HG03064 (cell line): ENCODE measurements around the gene SMC4.
A peak's percentile ranks its signal among the peaks of the same experiment; 100 is the strongest.

Experiments
- ATAC-seq: cut with Tn5 transposase; IDR thresholded peaks from one replicate; pipeline ENCODE4 v1.9.1; 2021; ENCODE audit warnings: low read depth; ENCODE audit not compliant: unreplicated experiment

Gene SMC4

DNA sequence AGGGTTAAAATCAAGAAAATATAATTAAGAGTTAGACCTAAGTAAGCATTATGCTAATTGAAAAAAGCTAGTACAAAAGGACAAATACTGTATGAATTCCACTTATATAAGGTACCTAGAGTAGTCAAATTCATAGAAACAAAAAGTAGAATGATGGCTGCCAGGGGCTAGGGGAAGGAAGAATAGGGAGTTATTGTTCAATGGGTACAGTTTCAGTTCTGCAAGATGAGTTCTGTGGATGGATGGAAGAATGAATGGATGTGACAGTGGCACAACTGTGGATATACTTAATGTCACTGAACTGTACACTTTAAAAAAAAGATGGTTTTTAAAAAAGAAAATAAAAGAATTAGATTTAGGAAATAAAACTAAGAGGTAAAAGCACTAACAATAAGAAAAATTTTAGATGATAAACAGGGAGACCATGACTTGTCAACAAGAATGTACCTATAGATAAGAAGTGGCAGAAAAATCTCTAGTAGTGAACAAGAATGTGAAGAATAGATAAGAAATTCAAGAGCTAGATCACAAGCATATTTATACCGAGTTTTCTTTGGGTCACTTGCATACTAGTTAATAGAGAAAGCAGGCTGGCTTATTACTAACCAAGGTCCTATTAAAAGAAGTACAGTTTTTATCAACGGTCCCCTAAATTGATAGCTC is 6.0 kb upstream of the SMC4 start:
- ATAC-seq: no peak

DNA sequence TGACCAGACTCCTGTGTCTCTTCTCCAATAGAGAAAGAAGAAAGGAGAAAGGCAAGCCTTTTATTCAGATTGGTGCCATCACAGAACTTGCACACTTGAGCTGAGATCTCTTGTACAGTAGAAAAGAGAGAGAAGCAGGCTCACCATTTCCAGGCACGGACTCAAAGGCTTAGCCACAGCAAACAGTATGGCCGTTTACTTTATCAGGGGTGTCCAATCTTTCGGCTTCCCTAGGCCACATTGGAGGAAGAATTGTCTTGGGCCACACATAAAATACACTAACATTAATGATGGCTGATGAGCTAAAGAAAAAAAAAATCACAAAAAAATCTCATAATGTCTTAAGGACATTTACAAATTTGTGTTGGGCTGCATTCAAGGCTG is 5.4 kb upstream of the SMC4 start:
- ATAC-seq: no peak

DNA sequence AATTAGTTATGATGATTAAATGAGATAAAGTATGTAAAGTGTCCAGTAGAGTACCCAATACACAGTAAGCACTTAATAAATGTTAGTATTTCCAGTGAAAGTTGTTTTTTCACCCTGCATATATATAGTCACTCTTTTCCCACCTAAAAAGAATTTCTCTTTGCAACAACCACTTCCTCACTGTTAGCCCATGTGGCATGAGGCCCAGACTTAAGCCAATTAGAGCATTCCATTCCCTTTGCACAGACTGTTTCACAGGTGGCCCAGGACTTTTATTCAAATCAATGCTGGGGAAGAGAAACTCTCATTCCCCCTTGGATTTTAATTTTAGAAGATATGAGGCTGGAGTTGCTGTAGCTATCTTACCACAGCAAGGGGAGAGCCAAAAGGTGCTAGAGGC is 4.2 kb upstream of the SMC4 start:
- ATAC-seq: no peak

DNA sequence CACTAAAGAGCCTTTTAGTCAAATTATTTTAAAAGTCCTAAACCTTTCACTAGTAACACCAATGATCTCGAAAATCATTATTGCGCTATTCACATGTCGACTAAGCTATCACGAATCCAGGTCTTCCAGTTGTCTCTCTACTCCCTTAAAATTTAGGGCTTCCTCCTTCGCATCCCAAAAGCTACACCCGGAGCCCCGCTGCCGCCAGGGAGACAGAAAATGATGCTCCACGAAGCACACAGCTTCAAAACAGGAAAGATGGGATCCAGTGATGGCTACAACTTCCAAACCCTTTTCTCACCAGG is 678 bp upstream of the SMC4 start:
- peak; percentile 5 for ATAC-seq

DNA sequence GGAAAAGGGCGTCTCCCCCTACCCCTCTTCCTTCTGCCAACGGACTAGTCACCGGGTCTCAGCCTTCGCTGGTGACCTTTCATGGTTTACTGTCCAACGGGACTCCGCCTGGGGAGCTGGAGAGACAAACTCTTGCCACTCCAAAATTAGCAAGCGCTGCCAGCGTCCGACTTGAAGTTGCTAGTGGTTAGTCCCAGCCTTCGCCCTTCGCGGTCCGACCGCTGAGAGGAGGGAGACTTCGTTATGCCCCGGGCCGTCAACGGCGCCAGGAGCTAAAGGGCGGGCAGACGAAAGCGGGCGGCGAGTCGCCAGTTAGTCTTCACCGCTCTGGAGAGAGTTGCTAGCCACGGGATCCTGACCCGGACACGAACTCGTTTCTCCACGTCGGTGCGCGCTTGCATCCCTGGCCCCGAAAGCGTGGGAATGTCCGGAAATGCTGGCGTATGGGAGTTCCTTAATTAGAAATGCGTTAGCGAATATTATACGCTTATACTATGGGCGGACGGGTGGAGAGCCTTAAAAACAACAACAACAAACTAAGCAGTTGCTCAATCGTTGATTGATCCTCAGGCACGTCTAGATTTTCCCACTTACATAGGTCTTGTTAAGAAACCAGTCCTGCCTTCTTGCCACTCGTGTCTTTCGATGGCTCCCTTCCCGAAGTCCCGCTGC is 716 bp downstream of the SMC4 start:
- no peak for ATAC-seq

DNA sequence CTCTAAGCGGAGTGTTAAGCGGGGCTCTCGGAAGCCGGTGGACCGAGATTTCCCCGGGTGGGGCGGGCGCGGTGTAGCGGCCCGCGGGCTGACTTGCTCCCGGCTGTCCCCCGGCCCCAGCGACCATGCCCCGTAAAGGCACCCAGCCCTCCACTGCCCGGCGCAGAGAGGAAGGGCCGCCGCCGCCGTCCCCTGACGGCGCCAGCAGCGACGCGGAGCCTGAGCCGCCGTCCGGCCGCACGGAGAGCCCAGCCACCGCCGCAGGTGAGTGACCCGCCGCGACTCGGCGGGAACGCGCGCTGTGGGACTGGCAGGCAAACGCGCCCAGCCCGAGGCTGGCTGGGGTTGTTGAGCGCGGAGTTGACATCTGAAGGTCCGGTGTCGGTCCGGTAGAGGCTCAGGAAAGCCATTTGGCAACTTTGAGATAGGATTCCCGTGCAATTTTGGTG is 1.3 kb downstream of the SMC4 start:
- no peak for ATAC-seq

DNA sequence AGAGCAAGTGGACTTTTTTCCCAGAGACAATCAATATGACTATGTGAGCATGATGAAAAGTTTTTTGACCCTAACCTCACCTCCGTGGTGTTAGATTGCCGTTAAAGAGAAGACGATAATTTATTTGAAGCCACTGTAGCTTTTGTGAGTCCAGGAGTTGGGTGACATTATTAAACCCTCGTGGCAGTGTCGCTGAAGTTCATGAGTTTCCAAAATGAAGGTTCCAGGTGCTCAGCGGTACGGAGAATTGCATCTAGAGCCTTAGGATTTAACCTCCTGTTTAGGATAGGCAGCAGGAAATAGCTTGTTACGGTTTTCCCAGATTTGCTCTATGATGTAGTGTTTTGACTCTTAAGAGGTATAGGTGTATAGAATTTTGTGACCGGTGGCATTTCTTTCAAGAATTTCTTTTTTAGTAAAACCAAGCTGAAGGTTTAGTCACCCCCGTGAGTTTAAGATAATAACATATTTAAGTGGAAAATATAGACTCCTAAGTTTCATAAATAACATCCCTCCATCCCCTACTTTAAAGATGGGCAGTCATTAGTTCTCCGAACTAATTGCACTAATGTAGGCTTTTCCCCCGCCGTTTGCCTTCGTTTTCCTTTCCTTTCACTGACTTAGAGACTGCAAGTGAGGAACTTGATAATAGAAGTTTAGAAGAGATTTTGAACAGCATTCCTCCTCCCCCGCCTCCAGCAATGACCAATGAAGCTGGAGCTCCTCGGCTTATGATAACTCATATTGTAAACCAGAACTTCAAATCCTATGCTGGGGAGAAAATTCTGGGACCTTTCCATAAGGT is 2.0 kb downstream of the SMC4 start:
- no peak for ATAC-seq

DNA sequence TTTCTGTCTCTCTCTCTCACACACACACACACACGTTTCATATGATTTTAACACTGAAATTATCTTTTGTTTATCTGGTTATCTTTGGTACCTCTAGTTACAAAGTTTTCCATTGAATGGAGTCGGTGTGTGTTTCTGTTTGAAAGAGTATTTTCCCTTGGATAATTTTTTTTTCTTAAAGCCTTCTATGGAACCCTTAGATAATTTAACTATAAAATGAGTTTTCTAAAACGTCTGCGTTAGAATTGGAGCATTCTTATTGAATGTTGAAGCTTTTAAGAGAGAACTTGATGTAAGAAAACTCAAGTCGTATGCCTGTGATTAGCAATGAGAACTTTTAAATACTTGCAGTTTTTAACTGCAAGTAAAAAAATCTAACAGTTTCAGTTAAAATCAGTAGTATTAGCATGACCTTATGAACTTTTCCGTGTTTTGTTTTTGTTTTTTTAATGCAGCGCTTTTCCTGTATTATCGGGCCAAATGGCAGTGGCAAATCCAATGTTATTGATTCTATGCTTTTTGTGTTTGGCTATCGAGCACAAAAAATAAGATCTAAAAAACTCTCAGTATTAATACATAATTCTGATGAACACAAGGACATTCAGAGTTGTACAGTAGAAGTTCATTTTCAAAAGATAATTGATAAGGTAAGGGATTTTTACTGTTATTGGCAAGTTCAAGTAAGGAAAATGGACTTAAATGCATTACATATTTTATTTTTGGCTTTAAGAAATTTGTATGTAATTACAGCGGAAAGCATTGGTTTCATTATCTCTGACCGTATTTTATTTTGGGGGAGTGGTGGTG is 3.0 kb downstream of the SMC4 start:
- no peak for ATAC-seq

DNA sequence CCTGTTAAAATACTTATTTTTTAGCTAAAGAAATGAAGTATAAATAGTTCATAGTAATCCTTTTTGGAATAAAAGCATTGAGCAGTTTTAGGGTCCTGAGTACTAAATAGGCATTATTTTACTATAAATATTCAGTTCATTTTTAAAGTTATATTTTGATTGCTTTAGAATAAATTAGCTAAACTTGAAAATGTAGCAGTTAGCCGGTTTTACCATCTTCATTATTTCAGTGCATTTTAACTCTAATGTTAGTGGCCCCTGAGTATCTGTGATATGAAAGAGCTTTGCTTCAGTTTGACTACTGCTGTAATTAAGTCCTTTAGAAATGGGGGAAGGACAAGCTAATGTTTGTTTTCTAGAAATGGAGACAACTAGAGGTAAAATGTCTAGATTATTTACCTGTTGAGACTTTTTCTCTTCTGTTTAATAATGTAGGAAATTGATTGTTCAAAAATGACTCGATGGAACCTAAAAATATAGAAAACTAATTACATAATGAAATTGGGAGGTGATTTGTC is 3.6 kb downstream of the SMC4 start:
- ATAC-seq: no peak

DNA sequence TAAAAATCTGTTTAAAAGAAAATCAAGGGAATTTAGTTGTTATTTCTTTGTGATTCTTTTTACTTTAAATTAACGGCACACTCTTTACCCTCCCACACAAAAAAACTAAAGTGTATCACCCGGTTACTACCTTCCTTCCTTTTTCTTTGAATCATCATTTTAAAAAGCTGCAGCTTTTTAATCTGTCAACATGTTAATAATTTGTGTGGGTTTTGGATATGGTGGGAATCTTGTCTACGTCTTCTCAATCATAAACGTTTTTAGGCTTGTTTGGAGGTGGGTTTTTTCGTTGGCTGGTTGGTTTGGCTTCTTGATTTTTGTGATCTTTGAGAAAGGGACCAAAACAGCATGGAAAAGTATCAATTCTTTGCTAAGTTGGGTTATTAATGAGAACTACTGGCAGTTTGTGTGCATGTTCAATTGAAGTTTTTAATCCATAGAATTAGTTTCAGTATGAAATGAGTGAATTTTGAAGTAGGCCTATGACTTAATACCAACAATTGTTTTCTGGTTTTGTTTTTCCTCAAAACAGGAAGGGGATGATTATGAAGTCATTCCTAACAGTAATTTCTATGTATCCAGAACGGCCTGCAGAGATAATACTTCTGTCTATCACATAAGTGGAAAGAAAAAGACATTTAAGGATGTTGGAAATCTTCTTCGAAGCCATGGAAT is 4.5 kb downstream of the SMC4 start:
- no peak for ATAC-seq

DNA sequence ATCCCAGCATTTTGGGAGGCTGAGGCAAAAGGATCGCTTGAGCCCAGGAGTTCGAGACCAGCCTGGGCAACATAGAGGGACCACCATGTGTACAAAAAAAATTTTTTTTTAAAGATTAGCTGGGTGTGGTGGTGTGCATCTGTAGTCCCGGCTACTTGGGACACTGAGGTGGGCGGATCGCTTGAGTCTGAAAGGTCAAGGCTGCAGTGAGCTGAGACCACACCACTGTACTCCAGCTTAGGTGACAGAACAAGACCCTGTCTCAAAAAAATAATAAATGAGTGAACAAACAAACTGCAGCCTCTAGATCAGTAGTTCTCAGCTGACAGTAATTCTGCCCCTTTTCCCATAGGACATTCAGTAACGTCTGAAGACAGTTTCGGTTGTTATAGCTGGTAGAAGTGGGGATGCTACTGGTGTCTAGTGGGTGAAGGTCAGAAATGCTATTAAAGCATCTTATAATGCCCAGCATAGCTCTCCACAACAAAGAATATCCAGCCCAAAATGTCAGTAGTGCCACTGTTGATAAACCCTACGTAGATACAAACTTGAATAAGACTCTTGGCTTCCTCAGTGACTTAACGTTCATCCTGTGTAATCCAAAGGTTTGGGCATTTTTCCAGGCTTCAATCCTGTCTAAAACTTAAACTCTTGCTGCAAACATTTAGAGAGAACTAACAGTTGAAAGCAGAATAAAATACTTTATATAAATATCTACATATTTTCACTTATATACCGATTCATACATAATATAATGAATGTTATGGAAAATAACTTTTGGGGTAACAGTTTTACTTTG is 10.6 kb downstream of the SMC4 start:
- ATAC-seq: no peak

DNA sequence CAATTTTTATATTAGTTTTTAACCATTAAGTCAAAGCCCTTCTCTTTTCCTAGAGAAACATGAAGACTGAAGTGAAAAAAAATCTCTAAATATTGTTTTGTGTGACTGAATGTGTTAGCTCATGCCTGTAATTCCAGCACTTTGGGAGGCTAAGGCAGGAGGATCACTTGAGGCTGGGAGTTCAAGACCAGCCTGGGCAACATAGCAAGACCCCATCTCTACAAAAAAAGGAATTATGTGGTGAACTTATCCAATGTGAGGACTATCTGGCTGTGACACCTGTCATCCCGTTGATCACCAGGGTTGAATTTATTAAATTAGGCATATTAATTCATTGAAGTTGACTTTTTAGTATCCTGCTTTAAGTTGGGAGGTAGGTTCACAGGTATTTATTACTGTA is 13.0 kb downstream of the SMC4 start:
- ATAC-seq: no peak

DNA sequence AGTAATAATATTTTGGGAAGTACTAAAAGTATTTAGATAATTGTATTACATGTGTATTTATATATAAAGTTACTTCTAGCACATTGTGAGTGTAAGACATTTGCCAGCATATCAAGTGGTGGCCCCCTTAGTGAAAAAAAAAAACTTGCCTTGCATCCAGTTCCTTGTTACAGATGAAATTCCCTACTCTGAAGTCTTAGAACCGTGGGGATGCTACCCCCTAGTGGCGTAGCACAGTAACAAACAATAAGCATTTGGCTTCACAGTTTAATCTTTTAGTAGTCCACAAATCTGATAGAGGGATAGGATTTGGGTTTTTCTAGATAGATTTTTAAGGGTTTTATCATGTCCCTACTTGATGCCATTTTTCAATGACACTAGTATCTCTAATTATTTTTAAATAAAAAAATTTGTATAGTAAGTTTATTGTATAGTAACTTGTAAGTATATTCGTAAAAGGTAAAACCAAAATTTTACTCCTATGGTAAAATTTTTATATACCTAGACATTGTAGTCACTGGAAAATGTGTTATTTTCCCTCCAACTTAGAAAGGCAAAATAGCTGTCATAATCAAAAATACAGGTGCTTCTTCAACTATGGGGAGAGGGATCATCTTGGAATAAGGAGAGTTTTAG is 14.3 kb downstream of the SMC4 start:
- ATAC-seq: peak; percentile 62

DNA sequence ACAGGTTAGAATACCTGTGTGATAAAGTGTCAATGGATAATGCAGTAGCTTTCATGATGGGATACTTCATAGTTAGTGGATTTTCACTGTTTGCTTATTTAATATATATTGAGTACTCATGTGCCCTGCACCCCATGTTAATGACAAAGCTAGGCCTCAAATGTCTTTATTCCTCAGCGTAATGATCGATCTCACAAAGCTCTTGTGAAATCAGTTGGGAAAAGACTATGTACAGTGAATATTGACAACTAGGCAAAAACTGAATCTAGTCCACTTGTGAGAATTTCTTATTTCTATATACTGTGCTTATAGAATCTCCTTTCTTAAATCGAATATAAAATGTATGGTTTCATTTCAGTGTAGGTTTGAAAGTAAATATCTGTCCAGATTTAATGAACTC is 17.9 kb downstream of the SMC4 start:
- no peak for ATAC-seq

DNA sequence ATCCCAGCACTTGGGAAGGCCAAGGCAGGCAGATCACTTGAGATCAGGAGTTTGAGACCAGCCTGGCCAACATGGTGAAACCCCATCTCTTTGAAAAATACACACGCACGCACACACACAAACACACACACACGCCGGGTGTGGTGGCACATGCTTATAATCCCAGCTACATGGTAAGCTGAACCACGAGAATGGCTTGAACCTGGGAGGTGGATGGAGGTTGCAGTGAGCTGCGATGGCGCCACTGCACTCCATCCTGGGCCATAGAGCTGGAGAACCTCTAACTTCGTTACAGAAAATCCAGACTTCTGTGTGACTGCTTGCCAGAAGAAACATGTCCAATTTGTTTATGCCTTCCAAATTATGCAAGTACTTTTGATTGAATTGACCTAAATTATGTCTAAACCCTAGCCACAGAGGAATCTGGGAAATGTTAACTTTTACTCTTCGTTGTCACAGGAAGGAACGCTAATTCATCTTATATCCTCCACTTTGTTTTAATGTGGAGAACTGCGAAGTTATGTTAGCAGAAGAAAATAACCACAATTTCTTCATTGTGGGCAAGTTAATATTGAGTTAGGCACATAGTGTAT is 28.5 kb downstream of the SMC4 start:
- no peak for ATAC-seq

DNA sequence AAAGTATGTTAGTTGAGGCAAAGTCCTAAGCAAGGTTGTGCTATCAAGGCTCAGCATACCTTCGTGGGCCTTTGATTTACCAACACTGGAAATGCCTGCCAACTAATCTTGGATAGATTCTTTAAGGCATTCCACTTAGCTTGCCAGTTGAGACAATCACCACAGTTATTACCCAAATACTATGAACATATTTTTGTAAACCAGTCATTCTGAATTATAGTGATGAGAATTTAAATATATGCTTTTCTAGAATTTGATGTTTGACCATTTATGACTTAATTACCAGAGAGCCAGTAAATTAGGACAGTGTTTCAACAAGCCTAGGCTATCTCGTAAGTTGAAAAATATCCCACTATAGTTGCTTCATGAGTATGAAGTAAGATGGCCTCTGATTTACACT is 34.6 kb downstream of the SMC4 start:
- no peak for ATAC-seq

DNA sequence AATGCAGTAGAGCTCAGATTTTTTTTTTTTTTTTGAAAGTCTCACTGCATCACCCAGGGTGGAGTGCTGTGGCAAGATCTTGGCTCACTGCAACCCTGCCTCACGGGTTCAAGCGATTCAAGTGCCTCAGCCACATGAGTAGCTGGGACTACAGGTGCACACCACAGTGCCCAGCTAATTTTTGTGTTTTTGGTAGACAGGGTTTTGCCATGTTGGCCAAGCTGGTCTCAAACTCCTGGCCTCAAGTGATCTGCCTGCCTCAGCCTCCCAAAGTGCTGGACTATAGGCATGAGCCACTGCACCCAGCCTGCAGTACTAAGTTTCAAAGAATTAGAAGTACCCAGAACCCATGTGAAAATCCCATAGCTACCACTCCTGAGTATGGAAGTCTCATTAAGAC is 35.6 kb downstream of the SMC4 start:
- ATAC-seq: no peak

DNA sequence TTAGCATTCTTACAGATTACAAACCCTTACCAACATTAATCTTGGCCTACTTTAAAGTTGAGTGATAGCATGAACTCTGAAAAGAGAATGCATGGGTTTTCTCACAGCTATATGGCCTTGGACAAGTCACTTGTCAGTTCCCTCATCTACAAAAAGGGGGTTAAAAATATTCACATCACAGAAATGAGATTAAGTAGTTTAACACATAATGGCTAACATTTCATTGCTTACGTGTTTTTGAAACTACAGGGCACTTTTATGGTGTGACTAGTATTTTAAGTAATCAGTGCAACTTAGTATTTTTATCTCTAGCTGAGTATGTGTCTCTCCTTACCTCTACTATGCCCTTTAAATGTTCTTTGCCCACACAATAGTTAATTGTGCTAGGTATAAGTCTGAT is 36.3 kb downstream of the SMC4 start:
- ATAC-seq: no peak

DNA sequence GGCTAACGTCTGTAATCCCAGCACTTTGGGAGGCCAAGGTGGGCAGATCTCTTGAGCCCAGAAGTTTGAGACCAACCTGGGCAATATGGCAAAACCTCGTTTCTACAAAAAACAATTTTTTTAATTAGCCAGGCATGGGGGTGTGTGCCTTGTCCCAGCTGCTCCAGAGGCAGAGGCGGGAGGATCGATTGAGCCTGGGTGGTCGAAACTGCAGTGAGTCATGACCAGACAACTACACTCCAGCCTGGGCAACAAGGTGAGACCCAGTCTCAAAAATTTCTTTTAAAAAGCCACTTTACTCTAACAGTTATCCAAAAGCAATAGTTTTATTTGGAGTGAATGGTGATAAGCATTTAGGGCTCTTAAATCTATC is 37.6 kb downstream of the SMC4 start:
- ATAC-seq: no peak
